ENCODE data around the gene DGKI. TPM values are rescaled to one million over a fixed set of nuclear protein-coding genes. Genes with fewer than 3 reads are reported as not detected.

The DGKI gene
- total and polyA plus RNA-seq, 4 experiments from 2014 or later = 0.11 TPM; not detected in 3

DNA sequence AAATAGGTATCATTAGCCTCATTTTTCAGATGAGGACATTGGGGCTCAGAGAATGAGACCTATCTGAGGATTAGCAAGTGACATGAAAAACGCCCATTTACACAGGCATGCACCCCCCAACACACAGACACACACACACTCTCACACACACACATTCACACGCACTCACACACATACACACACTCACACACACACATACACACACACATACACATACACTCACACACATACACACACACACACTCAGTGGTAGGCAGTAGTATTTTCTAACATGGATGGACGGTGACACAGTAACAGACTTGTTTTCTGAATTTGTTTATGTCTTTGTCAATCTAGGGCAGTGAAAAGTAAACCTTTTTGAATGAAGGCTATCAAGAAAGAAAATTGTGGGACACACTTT, 21.3 kb downstream of the DGKI start:
- Histone ChIP-seq H3K4me3 (ENCODE audit: low read length in 2 of 2) (no peak overlapping the region), H3K9me3 (ENCODE audit: control insufficient read depth in 1 of 2, low read length in 2 of 2) (no peaks in the 10 kb centered on the region), H3K27ac (ENCODE audit: low read depth, low read length) (no peak overlapping the region), H3K27me3 (ENCODE audit: insufficient read depth, low read length) (no peaks in the 10 kb centered on the region), H3K4me1 (ENCODE audit: insufficient read depth, low read length) (no peaks in the 10 kb centered on the region), H3K36me3 (ENCODE audit: insufficient read depth, low read length) (no peaks in the 10 kb centered on the region)
- H3K9me3 Mint-ChIP-seq = peaks cover 0 to 5% (median 2%) of the 10 kb centered on the region in 8 donors
- ChIA-PET POLR2A (ENCODE audit: partially characterized antibody) (no interaction called here), CTCF (ENCODE audit: partially characterized antibody) (no interaction called here)
- no peaks in the 10 kb centered on the region for H3K36me3 Mint-ChIP-seq
- H3K27me3 Mint-ChIP-seq = peaks cover 10 to 17% of the 10 kb centered on the region in 2 donors
- intact Hi-C loops (cut with micrococcal nuclease) = no loop called here
- H3K27ac Mint-ChIP-seq = no peak overlapping the region
- no peaks in the 10 kb centered on the region for H3K4me1 Mint-ChIP-seq
- H3K4me3 Mint-ChIP-seq = no peak overlapping the region
- no peak for DNase-seq

GRCh38 chr7:137820677-137821420, 25.9 kb downstream of the DGKI start:
- CTCF ChIA-PET (ENCODE audit: partially characterized antibody) = no interaction called here
- Mint-ChIP-seq H3K27ac (no peak overlapping the region), H3K36me3 (no peaks in the 10 kb centered on the region), H3K27me3 (peaks cover 11 to 19% of the 10 kb centered on the region in 2 donors), H3K4me1 (no peaks in the 10 kb centered on the region), H3K9me3 (peaks cover 0 to 3% (median 0%) of the 10 kb centered on the region in 8 donors), H3K4me3 (no peak overlapping the region)
- H3K36me3 ChIP-seq (ENCODE audit: insufficient read depth, low read length) = no peaks in the 10 kb centered on the region
- H3K4me1 ChIP-seq (ENCODE audit: insufficient read depth, low read length) = no peaks in the 10 kb centered on the region
- no peaks in the 10 kb centered on the region for H3K27me3 ChIP-seq (ENCODE audit: insufficient read depth, low read length)
- no peaks in the 10 kb centered on the region for H3K9me3 ChIP-seq (ENCODE audit: control insufficient read depth in 1 of 2, low read length in 2 of 2)
- DNase-seq = no peak
- H3K4me3 ChIP-seq (ENCODE audit: low read length in 2 of 2) = no peak overlapping the region
- POLR2A ChIA-PET (ENCODE audit: partially characterized antibody) = no interaction called here
- H3K27ac ChIP-seq (ENCODE audit: low read depth, low read length) = no peak overlapping the region
- intact Hi-C loops (cut with micrococcal nuclease) = no loop called here

DNA sequence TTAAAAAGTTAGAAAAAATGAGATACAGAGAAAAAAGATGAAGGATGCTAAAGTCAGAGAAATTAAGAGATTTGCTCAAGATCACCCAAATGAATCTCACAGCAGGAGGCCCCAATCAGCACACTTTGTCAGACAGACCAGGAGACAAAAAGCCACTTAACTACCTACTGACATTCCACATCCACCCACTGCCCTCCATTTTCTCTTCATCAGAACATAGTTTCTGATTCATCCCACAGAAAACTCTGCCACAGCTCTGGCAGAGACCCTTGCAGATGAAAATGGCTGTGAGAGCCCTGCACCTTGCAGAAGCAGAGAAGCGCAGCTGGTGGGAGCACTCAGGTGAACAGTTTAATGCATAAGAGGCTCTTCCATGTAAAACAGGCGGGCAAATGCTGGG, 26.6 kb downstream of the DGKI start:
- intact Hi-C loops (cut with micrococcal nuclease) = no loop called here
- H3K36me3 ChIP-seq (ENCODE audit: insufficient read depth, low read length) = no peaks in the 10 kb centered on the region
- ChIA-PET CTCF (ENCODE audit: partially characterized antibody) (no interaction called here), POLR2A (ENCODE audit: partially characterized antibody) (no interaction called here)
- no peak overlapping the region for H3K4me3 Mint-ChIP-seq
- peaks cover 0 to 3% (median 0%) of the 10 kb centered on the region in 8 donors for H3K9me3 Mint-ChIP-seq
- H3K4me1 ChIP-seq (ENCODE audit: insufficient read depth, low read length) = no peaks in the 10 kb centered on the region
- no peak for DNase-seq
- H3K9me3 ChIP-seq (ENCODE audit: control insufficient read depth in 1 of 2, low read length in 2 of 2) = no peaks in the 10 kb centered on the region
- H3K27ac ChIP-seq (ENCODE audit: low read depth, low read length) = no peak overlapping the region
- H3K27me3 ChIP-seq (ENCODE audit: insufficient read depth, low read length) = no peaks in the 10 kb centered on the region
- H3K27me3 Mint-ChIP-seq = peaks cover 11 to 19% of the 10 kb centered on the region in 2 donors
- H3K36me3 Mint-ChIP-seq = no peaks in the 10 kb centered on the region
- H3K27ac Mint-ChIP-seq = no peak overlapping the region
- no peaks in the 10 kb centered on the region for H3K4me1 Mint-ChIP-seq
- H3K4me3 ChIP-seq (ENCODE audit: low read length in 2 of 2) = no peak overlapping the region

DNA sequence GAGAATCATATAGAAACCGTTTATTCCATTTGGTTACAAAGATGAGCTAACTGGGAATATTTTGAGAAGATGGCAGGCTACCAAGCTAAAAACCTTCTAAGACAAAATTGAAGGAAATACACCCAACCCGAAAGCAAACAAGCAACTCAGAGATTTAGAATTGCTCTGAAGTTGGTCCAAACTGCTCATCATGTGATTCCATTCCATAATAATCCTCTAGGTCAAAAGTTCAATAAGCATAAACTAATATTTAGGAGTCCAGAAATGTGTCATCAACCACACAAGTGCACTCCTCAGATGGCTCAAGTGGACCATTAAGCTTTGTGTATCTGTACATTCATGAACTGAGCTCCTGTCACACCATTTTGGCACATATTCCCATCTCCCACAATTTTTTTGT, 28.7 kb downstream of the DGKI start:
- H3K27me3 ChIP-seq (ENCODE audit: insufficient read depth, low read length) = no peaks in the 10 kb centered on the region
- no peak overlapping the region for H3K4me3 ChIP-seq (ENCODE audit: low read length in 2 of 2)
- H3K4me1 ChIP-seq (ENCODE audit: insufficient read depth, low read length) = no peaks in the 10 kb centered on the region
- Mint-ChIP-seq H3K9me3 (no peaks in the 10 kb centered on the region), H3K4me3 (no peak overlapping the region), H3K27ac (no peak overlapping the region), H3K27me3 (peaks cover 8 to 19% of the 10 kb centered on the region in 2 donors), H3K4me1 (no peaks in the 10 kb centered on the region), H3K36me3 (no peaks in the 10 kb centered on the region)
- no peak overlapping the region for H3K27ac ChIP-seq (ENCODE audit: low read depth, low read length)
- intact Hi-C loops (cut with micrococcal nuclease) = no loop called here
- no peaks in the 10 kb centered on the region for H3K9me3 ChIP-seq (ENCODE audit: control insufficient read depth in 1 of 2, low read length in 2 of 2)
- POLR2A ChIA-PET (ENCODE audit: partially characterized antibody) = no interaction called here
- no peak for DNase-seq
- no peaks in the 10 kb centered on the region for H3K36me3 ChIP-seq (ENCODE audit: insufficient read depth, low read length)
- CTCF ChIA-PET (ENCODE audit: partially characterized antibody) = no interaction called here

GRCh38 chr7:137816696-137817320, 30.0 kb downstream of the DGKI start:
- Histone ChIP-seq H3K27ac (ENCODE audit: low read depth, low read length) (no peak overlapping the region), H3K4me3 (ENCODE audit: low read length in 2 of 2) (no peak overlapping the region), H3K4me1 (ENCODE audit: insufficient read depth, low read length) (no peaks in the 10 kb centered on the region), H3K27me3 (ENCODE audit: insufficient read depth, low read length) (no peaks in the 10 kb centered on the region), H3K9me3 (ENCODE audit: control insufficient read depth in 1 of 2, low read length in 2 of 2) (no peaks in the 10 kb centered on the region), H3K36me3 (ENCODE audit: insufficient read depth, low read length) (no peaks in the 10 kb centered on the region)
- Mint-ChIP-seq H3K4me3 (no peak overlapping the region), H3K9me3 (no peaks in the 10 kb centered on the region), H3K27ac (no peak overlapping the region), H3K27me3 (peaks cover 11 to 19% of the 10 kb centered on the region in 2 donors), H3K36me3 (no peaks in the 10 kb centered on the region), H3K4me1 (no peaks in the 10 kb centered on the region)
- ChIA-PET POLR2A (ENCODE audit: partially characterized antibody) (no interaction called here), CTCF (ENCODE audit: partially characterized antibody) (no interaction called here)
- intact Hi-C loops (cut with micrococcal nuclease) = no loop called here
- DNase-seq = no peak

DNA sequence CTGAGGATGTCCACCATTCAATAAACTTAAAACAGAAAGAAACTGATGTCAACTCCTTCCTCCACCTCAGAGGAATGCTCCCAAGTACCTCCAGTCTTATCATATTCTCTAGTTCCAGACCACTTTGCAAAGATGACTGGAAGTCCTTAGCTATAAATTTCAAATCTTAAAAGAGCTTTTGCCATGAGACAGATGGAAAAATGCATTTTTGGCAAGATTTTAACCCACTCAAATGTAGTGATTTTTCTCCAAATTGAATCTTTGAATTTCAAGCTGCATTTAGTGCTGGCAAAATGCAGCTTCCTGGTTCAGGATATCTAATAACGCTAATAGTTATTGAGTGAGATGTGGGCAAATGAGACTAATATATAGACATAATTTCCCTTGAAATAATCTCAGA, 33.2 kb downstream of the DGKI start:
- no peaks in the 10 kb centered on the region for H3K4me1 ChIP-seq (ENCODE audit: insufficient read depth, low read length)
- H3K4me3 Mint-ChIP-seq = no peak overlapping the region
- H3K4me3 ChIP-seq (ENCODE audit: low read length in 2 of 2) = no peak overlapping the region
- DNase-seq = no peak
- no peaks in the 10 kb centered on the region for H3K36me3 Mint-ChIP-seq
- POLR2A ChIA-PET (ENCODE audit: partially characterized antibody) = no interaction called here
- peaks cover 2 to 7% of the 10 kb centered on the region in 2 donors for H3K27me3 Mint-ChIP-seq
- H3K27me3 ChIP-seq (ENCODE audit: insufficient read depth, low read length) = no peaks in the 10 kb centered on the region
- H3K9me3 Mint-ChIP-seq = no peaks in the 10 kb centered on the region
- H3K27ac ChIP-seq (ENCODE audit: low read depth, low read length) = no peak overlapping the region
- CTCF ChIA-PET (ENCODE audit: partially characterized antibody) = no interaction called here
- no peaks in the 10 kb centered on the region for H3K36me3 ChIP-seq (ENCODE audit: insufficient read depth, low read length)
- intact Hi-C loops (cut with micrococcal nuclease) = no loop called here
- H3K27ac Mint-ChIP-seq = no peak overlapping the region
- H3K9me3 ChIP-seq (ENCODE audit: control insufficient read depth in 1 of 2, low read length in 2 of 2) = no peaks in the 10 kb centered on the region
- no peaks in the 10 kb centered on the region for H3K4me1 Mint-ChIP-seq

DNA sequence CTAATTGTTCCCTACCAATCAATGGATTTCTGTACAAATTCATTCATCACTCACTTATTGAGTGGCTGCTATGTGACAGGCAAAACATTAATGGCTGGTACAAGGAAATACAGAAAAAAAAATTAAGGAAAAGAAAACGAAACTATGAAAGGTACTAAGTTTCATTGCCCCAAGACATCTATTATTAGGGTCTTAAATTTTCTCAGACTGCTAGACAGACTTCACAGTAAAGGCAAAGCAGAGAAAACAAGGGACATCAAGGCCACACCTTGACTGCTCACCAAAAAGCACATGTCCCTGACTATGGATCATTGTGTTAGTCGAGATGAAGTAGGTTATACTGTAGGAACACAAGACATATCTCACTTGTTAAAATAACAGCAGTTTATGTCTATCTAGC, 36.5 kb downstream of the DGKI start:
- no peaks in the 10 kb centered on the region for H3K36me3 ChIP-seq (ENCODE audit: insufficient read depth, low read length)
- peaks cover 9 to 18% of the 10 kb centered on the region in 2 donors for H3K27me3 Mint-ChIP-seq

More for the DNA sequence above, 36.5 kb downstream of the DGKI start:
- no peaks in the 10 kb centered on the region for H3K4me1 Mint-ChIP-seq
- no peak for DNase-seq
- H3K36me3 Mint-ChIP-seq = no peaks in the 10 kb centered on the region
- CTCF ChIA-PET (ENCODE audit: partially characterized antibody) = no interaction called here
- H3K4me3 ChIP-seq (ENCODE audit: low read length in 2 of 2) = no peak overlapping the region
- no peak overlapping the region for H3K27ac ChIP-seq (ENCODE audit: low read depth, low read length)
- no peaks in the 10 kb centered on the region for H3K27me3 ChIP-seq (ENCODE audit: insufficient read depth, low read length)
- H3K9me3 ChIP-seq (ENCODE audit: control insufficient read depth in 1 of 2, low read length in 2 of 2) = no peaks in the 10 kb centered on the region
- H3K4me1 ChIP-seq (ENCODE audit: insufficient read depth, low read length) = no peaks in the 10 kb centered on the region
- H3K4me3 Mint-ChIP-seq = no peak overlapping the region
- peaks cover 0 to 2% (median 0%) of the 10 kb centered on the region in 8 donors for H3K9me3 Mint-ChIP-seq
- no peak overlapping the region for H3K27ac Mint-ChIP-seq
- POLR2A ChIA-PET (ENCODE audit: partially characterized antibody) = no interaction called here
- intact Hi-C loops (cut with micrococcal nuclease) = no loop called here

All from CD4-positive, alpha-beta memory T cell (primary cell).